GM18870 (cell line): Measurements from ENCODE around the gene INKA1.
A peak's percentile ranks its signal among the peaks of the same experiment; 100 is the strongest.

Source experiments
- ATAC-seq: cut with Tn5 transposase; IDR thresholded peaks from one replicate; pipeline ENCODE4 v1.9.1; 2021; ENCODE audit warnings: moderate library complexity; ENCODE audit not compliant: unreplicated experiment

INKA1 gene

DNA sequence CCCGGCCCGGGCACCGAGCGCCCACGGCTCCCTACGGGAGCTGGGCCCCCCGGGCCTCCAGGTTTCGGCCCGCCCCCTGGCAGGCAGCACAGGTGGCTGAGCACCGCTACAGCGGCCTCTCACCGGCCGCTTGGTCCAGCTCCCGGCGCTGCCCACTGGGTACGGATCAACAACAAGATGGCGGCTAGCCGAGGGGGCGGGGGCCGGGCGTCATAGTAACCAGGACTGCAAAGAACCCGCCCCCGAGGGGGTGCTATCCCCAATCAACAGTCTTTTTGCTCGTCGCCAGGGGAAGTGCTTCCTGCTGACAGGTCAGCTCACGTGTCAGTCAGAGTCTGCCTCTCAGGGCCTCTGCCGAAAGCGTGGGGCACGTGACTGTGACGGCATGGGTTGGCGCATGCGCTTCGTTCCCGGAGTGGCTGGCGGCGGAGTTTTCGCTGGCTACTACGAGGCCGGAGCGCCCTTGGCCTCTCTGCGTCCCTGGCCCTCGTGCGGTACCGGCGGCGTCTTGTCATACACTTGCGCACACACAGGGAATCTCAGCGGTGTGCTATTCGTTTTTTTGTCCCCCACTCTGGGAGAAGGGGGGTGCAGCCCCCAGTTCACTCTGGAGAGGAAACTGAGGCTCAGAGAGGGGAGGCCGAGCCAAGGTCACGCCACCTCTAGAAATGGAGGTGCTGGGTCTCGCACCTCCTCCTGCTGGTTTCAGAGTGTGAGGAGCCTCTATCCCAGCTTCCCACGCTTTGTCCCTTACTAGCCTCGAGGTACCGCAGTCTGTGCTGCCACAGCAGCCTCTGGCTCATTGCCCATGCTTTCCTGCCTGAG, 16.5 kb upstream of the INKA1 start, which contains the start of gene IP6K1:
TSS of gene IP6K1 (minus strand) at position 186 of the 825 bp plus-strand sequence. CDS start 38,502 bp downstream, outside the sequence.
- peak; percentile 99 for ATAC-seq

DNA sequence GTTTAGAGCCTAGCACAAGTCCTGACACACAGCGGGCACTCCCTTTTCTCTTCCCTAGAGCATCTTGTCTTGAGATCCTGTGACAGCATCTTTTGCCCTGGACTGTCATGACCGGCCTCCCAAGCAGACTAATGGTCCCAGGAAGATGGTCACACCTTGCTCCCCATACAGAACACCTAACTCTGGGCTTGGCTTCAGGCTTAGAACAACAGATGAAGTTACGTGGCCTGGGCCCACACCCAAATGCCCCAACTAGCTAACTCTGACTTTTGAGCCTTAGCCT, 15.9 kb upstream of the INKA1 start:
- no peak for ATAC-seq

DNA sequence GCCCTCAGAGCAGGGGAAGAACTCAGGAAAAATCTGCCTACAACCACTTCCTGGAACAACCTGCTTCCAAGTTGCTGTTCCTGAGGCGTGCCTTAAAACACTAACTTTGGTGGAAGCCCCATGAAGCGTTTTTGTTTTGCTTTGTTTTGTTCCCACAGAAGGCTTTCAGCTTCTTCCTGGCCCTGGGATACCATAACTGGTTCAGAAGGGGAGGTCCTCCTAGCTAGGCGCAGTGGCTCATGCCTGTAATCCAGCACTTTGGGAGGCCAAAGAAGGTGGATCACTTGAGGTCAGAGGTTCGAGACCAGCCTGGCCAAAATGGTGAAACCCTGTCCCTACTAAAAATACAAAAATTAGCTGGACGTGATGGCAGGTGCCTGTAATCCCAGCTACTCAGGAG, 15.5 kb upstream of the INKA1 start:
- ATAC-seq, result no peak

DNA sequence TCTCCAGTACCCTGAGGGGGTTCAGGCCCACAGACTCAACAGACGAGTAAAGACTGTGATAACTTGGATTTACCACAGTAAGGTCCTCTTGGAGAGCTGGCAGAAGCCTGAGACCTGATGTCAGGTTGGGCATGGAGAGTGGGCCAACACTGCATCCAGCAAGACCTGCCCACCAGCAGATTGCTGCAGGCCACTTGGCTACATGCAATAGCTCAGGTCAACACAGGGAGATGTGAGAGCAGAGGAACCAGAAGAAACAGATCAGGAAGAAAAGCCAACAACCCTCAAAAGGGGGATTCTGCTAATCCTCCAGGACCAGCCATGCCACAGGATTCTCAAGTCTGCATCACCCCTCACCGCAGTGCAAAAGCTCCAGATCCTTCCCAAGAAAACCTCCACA, 15.0 kb upstream of the INKA1 start:
- no peak for ATAC-seq

DNA sequence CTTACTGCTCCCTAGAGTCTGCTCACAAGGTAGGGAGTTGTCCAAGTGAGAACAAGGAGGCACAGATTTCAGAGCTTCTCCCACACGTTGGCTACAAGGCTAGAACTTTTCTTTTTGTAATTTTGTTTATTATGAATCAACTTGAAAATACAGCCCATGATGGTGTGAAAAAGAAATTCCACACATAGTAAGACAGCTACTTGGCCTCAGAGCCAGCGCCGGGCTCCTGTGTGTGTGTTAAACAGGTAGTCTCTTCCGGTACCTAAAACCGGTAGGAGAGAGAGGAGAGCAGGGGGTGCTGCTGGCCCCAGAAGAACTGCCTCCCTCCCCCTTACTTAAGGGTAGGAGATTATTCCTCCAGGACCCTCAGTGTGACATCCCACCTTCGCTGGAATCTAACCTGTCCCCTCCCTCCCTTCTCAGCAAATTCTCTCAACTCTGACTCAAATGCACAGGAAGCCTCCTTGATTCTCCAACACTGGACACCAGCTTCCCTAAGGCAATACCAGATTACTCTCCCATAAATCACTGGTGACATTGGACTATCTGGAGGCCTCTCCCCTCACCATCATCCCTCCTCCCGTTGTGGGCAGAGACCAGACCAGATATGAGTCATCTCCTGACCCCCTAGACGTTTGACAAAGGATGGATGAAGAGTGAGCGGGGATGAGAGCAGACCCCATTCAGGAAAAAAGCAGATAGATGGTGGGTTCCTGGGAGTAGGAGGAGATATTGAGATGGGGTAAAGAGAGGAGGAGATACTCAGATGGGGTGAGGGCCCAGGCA, 12.2 kb upstream of the INKA1 start:
- no peak for ATAC-seq

GRCh38 chr3:49791571-49791970, 11.5 kb upstream of the INKA1 start:
- no peak for ATAC-seq

DNA sequence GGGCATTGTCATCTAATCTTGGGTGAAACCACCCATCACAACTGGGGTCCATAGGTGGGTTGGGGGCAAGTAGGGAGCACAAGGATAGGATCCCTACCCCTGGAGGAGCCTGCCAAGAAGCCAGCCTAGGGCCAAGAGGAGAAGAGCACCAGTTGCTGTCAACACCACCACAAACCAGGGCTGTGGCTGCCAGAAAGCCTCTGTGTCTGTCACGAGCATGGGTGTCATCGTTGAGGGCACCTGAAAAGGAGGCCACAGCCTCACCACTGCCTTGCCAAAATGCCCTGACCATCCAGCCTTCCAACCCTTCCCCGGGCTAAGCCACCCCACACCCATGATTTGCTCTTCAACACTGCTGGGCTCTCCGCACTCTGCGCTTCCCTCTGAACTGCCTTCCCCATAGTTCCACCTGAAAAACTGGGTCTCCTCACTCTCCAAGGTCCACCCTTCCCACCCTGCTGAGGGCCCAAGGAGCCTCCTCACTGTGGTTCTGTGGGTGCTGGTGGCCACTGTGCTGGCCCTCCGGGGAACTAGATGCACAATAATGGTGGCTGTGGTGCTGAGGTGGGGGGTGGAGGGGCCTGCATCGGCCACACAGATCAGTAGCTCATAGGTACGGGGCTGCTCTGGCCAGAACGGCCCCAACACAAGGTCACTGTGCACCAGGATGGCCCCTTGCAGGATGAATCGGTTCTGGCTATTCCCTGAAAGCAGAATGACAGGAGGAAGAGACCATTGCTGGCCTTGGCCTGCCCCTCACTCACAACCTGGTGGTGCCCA, 10.5 kb upstream of the INKA1 start:
- no peak for ATAC-seq

DNA sequence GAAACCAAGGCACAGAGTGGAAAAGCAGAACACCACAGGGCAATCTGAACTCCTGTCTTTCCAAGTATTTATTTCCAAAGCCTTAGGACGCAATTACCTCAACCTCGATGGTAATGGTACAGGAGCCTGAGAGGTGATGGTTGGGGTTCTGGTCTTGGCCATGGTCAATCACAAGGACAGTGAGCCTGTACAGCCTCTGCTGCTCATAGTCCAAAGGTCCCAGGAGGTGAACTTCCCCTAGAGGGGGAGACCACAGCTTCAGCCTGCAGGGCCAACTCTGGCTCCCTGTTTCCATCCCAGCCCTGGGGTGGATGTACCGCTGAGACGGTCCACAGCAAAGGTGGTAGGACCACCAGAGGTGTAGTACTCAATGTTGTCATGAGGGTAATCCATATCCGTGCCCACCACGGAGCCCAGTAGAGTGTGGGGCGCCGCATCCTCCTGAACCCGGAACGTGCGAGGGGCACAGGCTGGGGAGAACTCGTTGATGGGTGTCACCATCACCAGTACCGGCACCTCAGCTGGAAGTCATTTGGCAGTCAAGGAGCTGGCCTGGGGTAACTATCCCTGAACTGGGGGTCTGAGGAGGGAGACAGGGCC, 9.5 kb upstream of the INKA1 start:
- ATAC-seq, result no peak

- no peak for ATAC-seq
Observed at GRCh38 chr3:49794431-49794830, 8.6 kb upstream of the INKA1 start.

DNA sequence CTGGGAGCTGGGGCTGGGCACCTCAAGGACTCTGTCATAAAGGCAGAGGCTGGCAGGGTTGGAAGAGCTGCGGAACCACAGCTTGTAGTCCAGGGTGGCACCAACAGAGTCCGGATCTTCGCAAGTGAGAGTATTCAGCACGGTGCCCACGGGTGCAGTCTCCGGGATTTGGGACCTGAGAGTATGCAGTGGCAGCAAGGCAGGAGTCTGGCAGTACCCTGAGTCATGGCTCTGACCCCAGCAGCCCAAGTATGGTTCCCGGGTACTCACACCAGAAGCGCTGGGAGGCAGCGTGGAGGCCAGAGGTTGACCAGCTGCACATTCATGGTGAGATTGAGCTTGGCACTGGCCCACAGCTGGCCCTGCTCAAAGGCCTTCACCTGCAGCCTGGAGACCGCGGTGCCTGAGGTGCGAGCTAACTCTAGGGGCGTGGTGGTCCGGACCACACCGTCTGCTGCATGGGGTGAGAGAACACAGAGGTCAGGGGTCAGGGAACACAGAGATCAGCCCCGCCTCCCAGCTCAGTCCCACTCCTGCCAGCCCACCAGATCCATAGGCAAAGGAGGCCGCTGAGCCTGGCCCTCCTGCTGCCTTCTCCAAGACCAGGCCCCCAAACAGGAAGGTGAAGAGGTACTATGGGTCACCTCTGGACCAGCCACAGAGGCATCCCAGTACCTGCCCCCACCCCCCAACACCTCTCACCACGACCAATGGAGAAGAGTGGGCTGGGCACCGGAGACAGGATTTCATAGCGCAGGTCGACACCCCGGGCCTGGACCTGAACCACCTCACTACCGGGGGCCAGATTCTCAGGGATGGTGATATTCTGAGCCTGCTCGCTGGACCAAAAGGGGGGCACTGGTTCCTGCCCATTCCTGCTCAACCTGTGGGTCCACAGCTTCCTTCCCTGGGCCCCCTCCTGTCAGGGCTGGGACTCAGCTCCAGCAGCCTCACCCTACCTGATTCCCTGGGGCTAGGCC, 7.8 kb upstream of the INKA1 start:
- no peak for ATAC-seq

DNA sequence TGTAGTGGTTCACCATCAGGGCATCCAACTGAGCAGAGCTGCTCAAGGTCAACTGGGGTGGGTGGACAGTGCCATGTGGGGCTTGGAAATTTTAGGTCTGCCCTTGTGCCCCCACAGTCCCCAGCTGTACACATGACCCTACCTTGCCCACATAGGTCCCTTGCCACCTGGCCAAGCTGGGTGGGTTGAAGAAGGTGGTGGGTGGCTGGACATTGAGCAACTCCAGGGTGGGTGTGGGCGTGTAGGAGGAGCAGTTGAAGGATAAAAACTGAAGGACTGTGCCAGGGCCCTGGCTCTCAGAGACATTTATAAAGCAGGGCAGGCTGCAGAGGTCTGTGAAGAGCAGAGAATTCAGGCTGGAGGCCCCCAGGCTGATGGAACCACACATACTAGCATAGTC, 4.0 kb upstream of the INKA1 start:
- ATAC-seq, result no peak

GRCh38 chr3:49799761-49800160, 3.3 kb upstream of the INKA1 start, which contains the start of gene CDHR4:
TSS of gene CDHR4 (minus strand) at chr3:49799873. CDS start at chr3:49799812, 61 bp downstream.
- ATAC-seq, result no peak

- ATAC-seq, result no peak
Observed at GRCh38 chr3:49801160-49801559, 1.9 kb upstream of the INKA1 start.

DNA sequence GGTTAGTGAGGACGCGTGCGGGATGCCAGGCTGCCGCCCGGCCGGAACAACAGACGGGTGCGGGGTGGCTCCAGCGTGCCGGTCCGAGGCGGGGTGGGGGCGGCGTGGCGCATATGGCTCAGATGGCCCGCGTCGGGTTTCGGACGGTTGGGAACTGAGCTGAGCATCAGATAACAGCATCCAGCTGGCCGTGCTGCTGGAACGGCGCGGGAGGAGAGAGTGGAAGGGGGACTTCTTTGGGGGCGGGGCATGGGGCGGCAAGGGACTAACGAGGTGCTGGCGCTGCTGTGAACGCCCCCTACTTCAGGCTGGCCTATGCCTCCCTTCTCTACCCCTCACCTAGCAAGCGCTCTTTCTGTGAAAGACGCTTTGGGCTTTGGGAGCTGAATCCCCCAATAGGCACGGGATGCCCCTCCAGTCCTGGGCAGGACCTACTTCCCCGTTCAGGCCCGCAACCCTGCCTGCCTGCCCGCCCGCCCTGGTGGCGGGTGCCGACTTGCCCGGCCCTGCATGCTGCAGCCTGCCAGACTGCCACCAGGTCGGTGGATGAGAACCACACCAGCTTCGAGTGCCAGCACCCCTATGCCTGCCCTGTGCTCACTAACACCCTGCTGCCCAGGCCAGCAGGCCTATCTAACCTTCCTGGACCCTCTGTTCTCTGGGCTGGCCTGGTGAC, 542 bp downstream of the INKA1 start:
- peak; percentile 8 for ATAC-seq

- ATAC-seq, result no peak
Observed at GRCh38 chr3:49804141-49805041, 1.3 kb downstream of the INKA1 start.

DNA sequence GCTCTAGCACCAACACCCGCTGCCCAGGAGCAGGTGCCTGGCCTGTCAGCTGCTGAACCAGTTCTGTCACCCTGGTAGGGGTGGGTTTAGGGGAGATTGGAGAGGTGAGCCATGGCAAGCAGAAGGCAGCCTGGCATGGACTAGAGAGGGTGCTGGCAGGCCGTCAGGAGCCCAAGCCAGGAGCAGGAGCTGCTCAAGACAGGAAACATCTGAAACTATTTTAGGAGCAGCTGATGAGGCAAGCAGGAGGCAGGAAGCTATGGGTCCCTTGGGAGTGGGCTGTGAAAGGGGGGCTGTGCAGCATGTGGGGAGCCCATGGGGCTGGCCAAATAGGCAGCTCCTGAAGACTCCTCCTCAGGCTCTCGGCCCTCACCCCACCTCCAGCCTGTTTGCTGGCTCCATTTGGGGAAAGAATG, 2.3 kb downstream of the INKA1 start:
- no peak for ATAC-seq

- no peak for ATAC-seq
Observed at GRCh38 chr3:49805897-49806701, 3.0 kb downstream of the INKA1 start.
